ENCODE results near the gene DHRS7B.

DHRS7B gene

DNA sequence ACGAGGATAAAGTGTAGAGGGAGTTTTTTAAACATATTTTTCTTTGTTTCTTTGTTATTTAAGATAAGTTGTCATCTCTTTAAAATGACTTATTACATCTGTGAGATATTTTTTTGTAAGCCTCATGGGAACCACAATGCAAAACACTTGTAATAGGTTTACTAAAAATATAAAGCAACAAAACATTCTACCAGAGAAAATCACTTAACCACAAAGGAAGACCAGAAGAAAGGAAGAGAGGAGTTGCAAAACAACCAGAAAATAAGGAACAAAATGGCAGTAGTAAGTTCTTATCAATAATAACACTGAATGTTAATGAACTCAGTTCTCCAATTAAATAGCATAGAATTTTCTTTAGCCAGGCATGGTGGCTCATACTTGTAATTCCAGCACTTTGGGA, 22.9 kb downstream of the DHRS7B start:
- DNase-seq (ENCODE audit: low read depth, low spot score): no peak
- H3K27ac ChIP-seq: no peak overlapping the region

DNA sequence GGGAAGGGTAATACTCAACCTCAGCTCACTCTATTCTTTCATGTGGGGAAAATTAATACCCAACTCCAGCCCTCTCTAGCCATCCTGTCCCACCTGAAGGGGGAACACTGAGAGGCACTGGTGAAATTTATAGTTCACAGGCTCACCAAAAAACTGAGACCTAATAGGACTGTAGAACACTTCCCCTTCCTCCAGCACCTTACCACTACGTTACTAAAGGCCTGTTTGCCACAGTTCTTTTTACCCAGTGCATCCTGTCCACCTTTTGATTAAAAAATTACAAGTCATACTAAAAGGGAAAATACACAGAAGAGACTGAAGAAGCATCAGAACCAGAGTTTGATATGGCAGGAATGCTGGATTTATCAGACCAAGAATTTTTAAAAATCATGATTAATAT, 26.0 kb downstream of the DHRS7B start:
- no peak overlapping the region for H3K27ac ChIP-seq
- DNase-seq (ENCODE audit: low read depth, low spot score): no peak

GRCh38 chr17:21157586-21158370, 31.0 kb downstream of the DHRS7B start:
- DNase-seq (ENCODE audit: low read depth, low spot score): no peak
- H3K27ac ChIP-seq: no peak overlapping the region

DNA sequence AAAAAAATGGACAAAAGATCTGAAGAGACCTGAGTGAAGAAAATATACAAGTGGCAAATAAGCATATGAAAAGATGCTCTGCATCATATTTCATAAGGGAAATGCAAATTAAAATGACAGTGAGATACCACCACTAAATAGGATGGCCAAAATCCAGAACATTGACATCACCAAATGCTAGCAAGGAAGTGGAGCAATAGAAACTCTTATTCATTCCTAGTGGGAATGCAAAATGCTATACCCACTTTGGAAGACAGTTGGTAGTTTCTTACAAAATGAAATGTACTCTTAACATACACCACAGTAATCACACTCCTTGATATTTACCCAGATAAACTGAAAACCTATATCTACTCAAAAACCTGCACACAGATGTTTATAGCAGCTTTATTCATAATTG, 33.6 kb downstream of the DHRS7B start:
- DNase-seq (ENCODE audit: low read depth, low spot score): no peak
- no peak overlapping the region for H3K27ac ChIP-seq

- no peak overlapping the region for H3K27ac ChIP-seq
- DNase-seq (ENCODE audit: low read depth, low spot score): no peak
Observed at GRCh38 chr17:21161498-21162393, 35.0 kb downstream of the DHRS7B start.

DNA sequence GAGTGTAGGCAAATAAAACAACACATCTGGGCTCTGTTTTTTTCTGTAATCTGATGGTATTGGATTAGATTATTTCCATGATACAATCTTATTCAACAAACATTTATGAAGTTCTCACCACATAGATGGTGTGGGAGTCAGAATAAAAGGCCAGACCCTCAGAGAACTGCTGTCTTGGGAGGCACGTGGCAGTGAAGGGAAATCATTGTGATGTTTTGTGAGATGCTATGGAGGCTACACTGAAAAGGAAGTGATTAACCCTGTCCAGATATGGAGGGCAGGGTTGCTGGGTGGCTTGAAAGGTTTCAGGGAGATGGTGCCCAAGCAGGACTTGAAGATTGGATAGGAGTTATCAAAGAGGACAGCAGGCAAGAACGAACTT, 35.6 kb downstream of the DHRS7B start:
- DNase-seq (ENCODE audit: low read depth, low spot score): no peak
- no peak overlapping the region for H3K27ac ChIP-seq

DNA sequence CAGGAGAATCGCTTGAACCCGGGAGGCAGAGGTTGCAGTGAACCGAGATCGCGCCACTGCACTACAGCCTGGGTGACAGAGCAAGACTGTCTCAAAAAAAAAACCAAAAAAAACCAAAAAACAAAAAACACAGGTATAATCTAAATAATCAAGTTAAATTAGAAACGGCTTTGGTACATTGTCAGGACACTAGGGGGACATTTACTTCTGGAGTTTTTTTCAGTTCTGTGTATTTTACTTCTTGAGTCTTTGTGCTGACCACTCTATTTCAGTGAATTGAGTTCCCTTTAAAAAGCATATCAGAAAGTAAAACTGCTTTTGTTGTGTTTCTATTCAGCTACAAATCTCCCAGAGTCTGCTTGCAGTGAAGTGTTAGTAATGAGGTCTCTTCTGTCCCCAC, 36.3 kb downstream of the DHRS7B start:
- no peak for DNase-seq (ENCODE audit: low read depth, low spot score)
- H3K27ac ChIP-seq: no peak overlapping the region

GRCh38 chr17:21164216-21164615, 37.5 kb downstream of the DHRS7B start:
- H3K27ac ChIP-seq: no peak overlapping the region
- no peak for DNase-seq (ENCODE audit: low read depth, low spot score)

- DNase-seq (ENCODE audit: low read depth, low spot score): no peak
- H3K27ac ChIP-seq: no peak overlapping the region
Observed at GRCh38 chr17:21164620-21165019, 37.9 kb downstream of the DHRS7B start.

- no peak overlapping the region for H3K27ac ChIP-seq
Observed at GRCh38 chr17:21165922-21166594, 39.3 kb downstream of the DHRS7B start.

DNA sequence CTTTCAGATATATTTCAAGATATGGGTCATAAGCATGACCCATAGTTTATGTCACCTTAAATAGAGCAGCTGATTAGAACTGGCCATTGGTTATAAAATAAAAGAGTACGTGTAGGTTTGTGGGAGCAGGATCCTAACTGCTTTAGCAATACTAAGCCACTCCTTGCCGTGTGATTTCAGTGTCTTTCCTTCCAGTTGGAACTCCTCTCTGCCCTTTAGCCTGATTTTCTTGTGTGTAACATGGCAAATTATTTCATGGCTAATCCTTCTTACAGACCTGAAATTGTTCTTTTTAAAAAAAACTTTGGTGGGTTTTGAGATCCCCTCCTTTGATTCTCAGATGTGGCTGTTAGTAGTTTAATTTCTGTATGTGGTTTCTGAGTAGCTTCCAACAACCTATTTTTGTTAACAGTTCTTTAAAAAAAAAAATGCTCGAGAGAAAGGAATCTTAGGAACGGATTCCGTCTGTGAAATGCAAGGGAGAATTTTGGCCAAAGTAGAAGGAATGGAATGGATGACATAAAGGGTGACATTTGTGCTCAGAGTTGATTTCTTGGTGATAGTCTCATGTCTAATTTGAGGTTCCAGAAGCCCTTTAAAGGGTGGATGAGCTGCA, 39.9 kb downstream of the DHRS7B start:
- no peak overlapping the region for H3K27ac ChIP-seq
- DNase-seq (ENCODE audit: low read depth, low spot score): no peak

More at GRCh38 chr17:21165922-21166594, 39.3 kb downstream of the DHRS7B start:
- no peak for DNase-seq (ENCODE audit: low read depth, low spot score)

DNA sequence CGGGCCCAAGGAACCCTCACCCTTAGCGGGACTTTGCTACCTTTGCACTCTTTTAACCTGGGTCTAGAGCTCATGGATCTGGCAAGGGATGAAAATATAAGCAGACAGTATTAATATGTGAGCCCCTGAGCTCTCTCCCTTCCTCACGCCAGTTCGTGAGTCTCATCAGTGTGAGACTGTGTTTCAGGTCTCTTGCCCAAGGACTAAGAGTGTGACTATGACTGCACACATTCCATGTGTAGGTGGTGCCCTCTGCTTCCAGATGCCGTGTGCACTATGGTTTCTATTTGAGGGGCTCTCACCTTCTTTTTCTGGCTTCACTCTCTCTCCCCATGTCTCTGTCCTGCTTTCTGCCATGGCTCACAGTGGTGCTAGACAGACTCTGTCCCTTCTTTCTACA, 40.5 kb downstream of the DHRS7B start:
- no peak for DNase-seq (ENCODE audit: low read depth, low spot score)
- H3K27ac ChIP-seq: no peak overlapping the region

DNA sequence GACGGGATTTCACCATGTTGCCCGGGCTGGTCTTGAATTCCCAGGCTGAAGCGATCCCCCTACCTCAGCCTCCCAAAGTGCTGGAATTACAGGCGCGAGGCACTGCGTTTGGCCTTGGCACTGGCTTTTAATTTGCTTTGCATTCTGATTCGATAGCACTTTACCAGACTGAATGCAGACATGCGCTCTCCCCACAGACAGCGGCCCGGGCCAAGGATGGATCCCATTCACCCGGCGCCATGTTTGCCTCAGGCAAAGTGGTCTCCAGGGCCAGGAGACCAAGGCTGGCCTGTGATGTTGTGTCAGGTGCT, 41.7 kb downstream of the DHRS7B start:
- DNase-seq (ENCODE audit: low read depth, low spot score): no peak
- H3K27ac ChIP-seq: no peak overlapping the region

DNA sequence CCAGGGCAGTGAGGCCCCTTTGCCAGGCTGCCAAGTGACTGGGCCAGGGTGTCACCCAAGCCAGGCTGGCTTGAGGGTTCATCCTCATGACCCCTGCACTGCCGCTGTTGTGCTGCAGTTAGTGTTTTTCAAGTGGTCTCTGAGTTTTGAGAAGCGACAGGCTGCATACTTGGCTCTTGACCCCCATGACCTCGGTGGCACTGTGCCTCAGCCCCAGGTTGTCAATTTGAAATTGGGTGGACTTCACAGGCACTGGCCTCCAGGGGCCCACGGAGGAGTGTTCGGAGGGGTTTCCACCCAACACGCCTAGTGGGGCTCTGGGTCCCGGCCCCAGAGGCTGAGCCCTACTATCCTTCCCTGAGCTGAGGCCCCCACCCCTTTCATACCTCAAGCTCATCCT, 42.7 kb downstream of the DHRS7B start:
- no peak for DNase-seq (ENCODE audit: low read depth, low spot score)
- H3K27ac ChIP-seq: no peak overlapping the region

DNA sequence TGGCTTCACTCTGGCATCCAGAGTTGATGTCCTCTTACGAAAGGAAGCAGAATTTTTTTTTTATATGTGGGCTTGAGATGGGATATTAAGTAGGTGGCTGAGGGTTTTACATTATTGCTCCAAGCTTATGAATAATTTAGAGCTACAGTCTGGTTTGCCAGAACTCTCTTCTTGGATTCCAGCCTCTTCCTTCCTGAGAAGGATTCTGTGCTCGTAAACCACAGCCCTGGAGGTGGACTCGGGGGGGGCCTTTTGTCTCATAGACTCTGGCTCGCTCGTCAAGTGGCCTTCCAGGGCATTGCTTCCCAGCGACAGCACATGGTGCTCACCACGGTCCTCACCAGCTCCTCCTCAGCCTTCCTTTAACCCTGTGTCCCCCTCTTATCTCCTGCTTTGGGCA, 44.0 kb downstream of the DHRS7B start:
- H3K27ac ChIP-seq: no peak overlapping the region
- no peak for DNase-seq (ENCODE audit: low read depth, low spot score)

DNA sequence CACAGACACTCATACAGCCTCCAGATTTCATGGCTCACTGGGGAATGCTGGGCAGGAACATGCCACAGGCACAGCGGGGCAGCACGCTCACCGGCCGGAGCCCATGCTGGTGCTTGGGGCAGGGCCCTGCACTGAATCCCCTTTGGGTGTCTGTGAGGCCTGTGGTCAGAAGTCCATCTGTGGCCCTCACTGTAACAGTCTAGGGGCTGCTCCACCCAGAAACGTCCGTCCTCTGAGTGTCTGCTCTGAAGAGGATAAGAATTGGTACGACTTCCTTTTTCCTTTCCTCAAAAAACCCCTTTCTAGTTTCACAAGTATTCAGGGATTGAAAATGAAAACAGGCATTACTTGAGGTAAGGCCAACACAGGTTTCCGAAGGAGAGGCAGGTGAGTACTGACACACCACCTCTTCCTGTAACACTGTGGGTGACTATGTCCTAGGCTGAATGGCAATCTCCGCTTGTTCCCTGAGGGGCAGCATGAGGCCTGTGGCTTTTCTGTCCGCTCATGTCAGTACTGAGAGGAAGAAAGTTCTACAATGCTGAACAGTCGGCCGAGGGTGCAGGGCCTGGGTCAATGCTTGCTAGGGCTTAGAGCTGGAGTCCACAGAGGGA, 44.7 kb downstream of the DHRS7B start:
- no peak overlapping the region for H3K27ac ChIP-seq
- DNase-seq (ENCODE audit: low read depth, low spot score): no peak

DNA sequence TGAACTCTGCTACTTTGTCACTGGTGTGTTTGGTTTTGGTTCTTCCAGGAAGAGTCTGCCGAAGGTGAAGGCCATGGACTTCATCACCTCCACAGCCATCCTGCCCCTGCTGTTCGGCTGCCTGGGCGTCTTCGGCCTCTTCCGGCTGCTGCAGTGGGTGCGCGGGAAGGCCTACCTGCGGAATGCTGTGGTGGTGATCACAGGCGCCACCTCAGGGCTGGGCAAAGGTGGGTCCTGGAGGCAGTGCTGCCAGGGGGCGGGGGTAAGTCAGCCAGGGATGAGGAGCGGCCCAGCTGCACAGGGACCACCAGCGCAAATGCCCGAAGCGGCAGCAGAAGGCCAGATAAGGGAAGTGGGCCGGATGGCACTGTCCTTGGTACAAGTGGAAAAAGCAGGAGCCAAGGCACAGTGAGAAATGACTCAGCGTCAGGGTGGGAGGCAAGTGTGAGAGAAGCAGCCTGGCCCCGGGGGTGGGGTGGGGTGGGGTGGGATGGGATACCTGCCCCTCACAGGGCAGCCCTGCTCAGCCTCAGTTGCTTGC, 45.3 kb downstream of the DHRS7B start:
- no peak overlapping the region for H3K27ac ChIP-seq
- no peak for DNase-seq (ENCODE audit: low read depth, low spot score)

DNA sequence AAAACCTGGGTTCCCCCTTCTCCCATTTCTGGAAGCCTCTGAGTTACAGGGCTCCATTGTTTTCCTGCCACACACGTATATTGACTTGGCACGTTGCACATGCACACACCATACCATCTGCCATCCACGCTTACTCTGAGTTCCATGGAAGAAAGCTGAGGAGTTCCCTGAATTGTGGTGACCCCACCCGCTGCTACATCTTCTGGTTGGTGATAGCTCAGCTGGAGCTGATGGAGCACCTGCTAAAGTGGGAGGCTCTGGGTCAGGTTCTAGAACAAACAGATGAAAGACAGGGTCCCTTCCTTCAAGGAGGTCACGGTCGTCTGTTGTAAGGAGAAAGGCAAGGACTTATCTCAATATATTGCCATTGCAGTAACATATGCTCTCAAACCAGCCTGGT, 46.1 kb downstream of the DHRS7B start:
- H3K27ac ChIP-seq: no peak overlapping the region

DNA sequence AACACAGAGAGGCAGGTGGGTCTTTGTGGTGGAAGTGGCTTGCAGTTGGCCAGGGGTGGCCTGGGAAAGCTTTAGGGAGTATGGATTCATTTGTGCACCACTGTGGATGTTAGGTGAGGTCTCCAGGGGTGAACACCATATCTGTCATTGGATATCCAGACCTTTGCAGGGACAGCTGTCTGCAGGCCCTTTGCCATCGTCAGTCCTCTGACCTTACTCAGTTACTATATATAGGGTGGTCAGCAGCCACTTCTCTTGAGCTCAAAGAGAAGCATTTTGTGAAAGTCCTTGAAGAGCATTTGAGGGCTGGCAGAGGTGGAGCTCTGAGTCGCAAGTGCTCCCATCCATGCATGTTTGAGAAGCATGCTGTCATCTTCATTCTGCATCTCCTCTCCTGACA, 46.8 kb downstream of the DHRS7B start:
- DNase-seq (ENCODE audit: low read depth, low spot score): no peak
- no peak overlapping the region for H3K27ac ChIP-seq

More for the DNA sequence above, 46.1 kb downstream of the DHRS7B start:
- no peak for DNase-seq (ENCODE audit: low read depth, low spot score)

- no peak overlapping the region for H3K27ac ChIP-seq
- no peak for DNase-seq (ENCODE audit: low read depth, low spot score)
Observed at GRCh38 chr17:21174186-21174585, 47.4 kb downstream of the DHRS7B start.
